Tibial nerve (tissue), 4 donors: ENCODE data around the gene GABBR2. TPM values are rescaled to one million over a fixed set of nuclear protein-coding genes. Genes with fewer than 3 reads are reported as not detected.

Experiments used
- DNase-seq, 2 donors: peaks; one replicate each; pipeline ENCODE4 v3.0.0-alpha.2; 2019; ENCODE audit warnings: low spot score in 2 of 2
- H3K27ac ChIP-seq, 4 donors: fragments of 200-600 bp; sonication (generic) in 3 of 4; one replicate each; pipeline ENCODE4 v1.5.1; 2017 to 2019; ENCODE audit warnings: mild to moderate bottlenecking in 1 of 4
- H3K27me3 ChIP-seq, 2 donors: fragments of 200-600 bp; sonication (generic) in 1 of 2; one replicate each; pipeline versions ENCODE4 v1.5.1 to v1.6.0; 2017 to 2019
- H3K36me3 ChIP-seq, 3 donors: fragments of 200-600 bp; sonication (generic); one replicate each; pipeline ENCODE4 v1.5.1; 2018 to 2019
- H3K4me1 ChIP-seq, 4 donors: fragments of 200-600 bp; sonication (generic) in 3 of 4; one replicate each; pipeline ENCODE4 v1.5.1; 2017 to 2019
- H3K4me3 ChIP-seq, 4 donors: fragments of 200-600 bp; sonication (generic) in 3 of 4; one replicate each; pipeline ENCODE4 v1.5.1; 2017 to 2019; ENCODE audit warnings: mild to moderate bottlenecking in 1 of 4, moderate library complexity in 1 of 4
- H3K9me3 ChIP-seq, 4 donors: fragments of 200-600 bp; sonication (generic) in 3 of 4; one replicate each; pipeline ENCODE4 v1.5.1; 2017 to 2019
- EP300 ChIP-seq, 2 donors: sonication (generic); formaldehyde crosslinking; IDR thresholded peaks; one replicate each; pipeline ENCODE4 v1.6.1; 2017; ENCODE audit warnings: antibody characterized with exemption in 2 of 2, mild to moderate bottlenecking in 1 of 2
- POLR2A ChIP-seq, 2 donors: fragments of 450-650 bp; IDR thresholded peaks; one replicate each; pipeline ENCODE4 v1.6.1; 2017; ENCODE audit warnings: antibody characterized with exemption in 2 of 2, mild to moderate bottlenecking in 2 of 2, moderate library complexity in 2 of 2
- WGBS, 2 donors: methylation state at CpG; one replicate each; pipeline ENCODE4 v1.1.5; 2018; 5-methylcytosine and 5-hydroxymethylcytosine counted together
- total RNA-seq, 4 donors: library from RNA; depleted of rRNA; stranded (reverse); fragments of >200 nt; gene quantifications; one replicate each; pipeline ENCODE4 v1.1.0, GENCODE V29; 2016
- TF ChIP-seq, protein P1 (sequence below), 5 experiments: fragments of 200-600 bp in 3 of 5; fragments of 450-650 bp in 2 of 5; sonication (generic) in 3 of 5; IDR thresholded peaks; one replicate each; pipeline ENCODE4 v1.5.1; 2016 to 2019; ENCODE audit warnings: antibody characterized with exemption in 5 of 5, mild to moderate bottlenecking in 3 of 5, moderate library complexity in 2 of 5

The GABBR2 gene
- total RNA-seq, 4 donors from 2014 or later, result 0.20 to 0.22 TPM; not detected in 2

DNA sequence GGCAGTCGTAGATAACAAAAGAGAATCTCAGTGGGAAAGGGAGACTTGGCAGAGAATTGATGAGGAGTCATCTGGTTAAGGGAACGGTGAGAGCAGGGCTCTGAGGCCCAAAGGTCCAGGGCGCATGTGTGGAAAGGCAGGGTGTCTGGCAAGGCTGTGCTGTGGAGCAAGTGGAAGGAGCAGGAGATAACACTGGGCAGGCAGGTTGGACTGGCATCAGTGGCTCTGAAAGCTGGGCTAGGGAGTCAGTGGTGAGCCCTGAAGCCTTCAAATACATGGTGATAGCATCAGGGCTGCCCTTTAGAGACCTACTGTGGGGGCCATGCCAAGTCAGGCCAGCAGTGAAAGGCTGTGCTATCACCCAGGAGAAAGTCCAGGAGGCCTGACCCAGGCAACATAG, 131.3 kb downstream of the GABBR2 start:
- Histone ChIP-seq H3K27ac (no peak overlapping the region), H3K4me3 (no peak overlapping the region), H3K27me3 (no peaks in the 10 kb centered on the region), H3K4me1 (no peaks in the 10 kb centered on the region), H3K36me3 (no peaks in the 10 kb centered on the region), H3K9me3 (no peaks in the 10 kb centered on the region)
- WGBS, 2 donors, result 70 to 80% methylated on average over 3 of the region's 3 CpGs
- TF ChIP-seq EP300 (IDR thresholded peaks at IDR 0.05), result no peak
- TF ChIP-seq POLR2A (IDR thresholded peaks at IDR 0.05), result no peak
- TF ChIP-seq, protein P1, sequence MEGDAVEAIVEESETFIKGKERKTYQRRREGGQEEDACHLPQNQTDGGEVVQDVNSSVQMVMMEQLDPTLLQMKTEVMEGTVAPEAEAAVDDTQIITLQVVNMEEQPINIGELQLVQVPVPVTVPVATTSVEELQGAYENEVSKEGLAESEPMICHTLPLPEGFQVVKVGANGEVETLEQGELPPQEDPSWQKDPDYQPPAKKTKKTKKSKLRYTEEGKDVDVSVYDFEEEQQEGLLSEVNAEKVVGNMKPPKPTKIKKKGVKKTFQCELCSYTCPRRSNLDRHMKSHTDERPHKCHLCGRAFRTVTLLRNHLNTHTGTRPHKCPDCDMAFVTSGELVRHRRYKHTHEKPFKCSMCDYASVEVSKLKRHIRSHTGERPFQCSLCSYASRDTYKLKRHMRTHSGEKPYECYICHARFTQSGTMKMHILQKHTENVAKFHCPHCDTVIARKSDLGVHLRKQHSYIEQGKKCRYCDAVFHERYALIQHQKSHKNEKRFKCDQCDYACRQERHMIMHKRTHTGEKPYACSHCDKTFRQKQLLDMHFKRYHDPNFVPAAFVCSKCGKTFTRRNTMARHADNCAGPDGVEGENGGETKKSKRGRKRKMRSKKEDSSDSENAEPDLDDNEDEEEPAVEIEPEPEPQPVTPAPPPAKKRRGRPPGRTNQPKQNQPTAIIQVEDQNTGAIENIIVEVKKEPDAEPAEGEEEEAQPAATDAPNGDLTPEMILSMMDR (IDR thresholded peaks at IDR 0.05), result no peak
- no peak for DNase-seq

- no peaks in the 10 kb centered on the region for H3K36me3 ChIP-seq
- H3K9me3 ChIP-seq, result no peaks in the 10 kb centered on the region
- no peak overlapping the region for H3K27ac ChIP-seq
- DNase-seq, result no peak
- H3K27me3 ChIP-seq, result no peaks in the 10 kb centered on the region
- H3K4me1 ChIP-seq, result no peaks in the 10 kb centered on the region
- H3K4me3 ChIP-seq, result no peak overlapping the region
- TF ChIP-seq POLR2A (IDR thresholded peaks at IDR 0.05) (no peak), EP300 (IDR thresholded peaks at IDR 0.05) (no peak)
- TF ChIP-seq, protein P1 (IDR thresholded peaks at IDR 0.05), result no peak
- 74 to 84% methylated on average over 3 of the region's 3 CpGs for WGBS, 2 donors
Observed at GRCh38 chr9:98576859-98577258, 131.9 kb downstream of the GABBR2 start.

- Histone ChIP-seq H3K27ac (no peak overlapping the region), H3K4me3 (no peak overlapping the region), H3K4me1 (no peaks in the 10 kb centered on the region), H3K9me3 (no peaks in the 10 kb centered on the region), H3K36me3 (no peaks in the 10 kb centered on the region), H3K27me3 (no peaks in the 10 kb centered on the region)
- DNase-seq, result no peak
- WGBS, 2 donors, result 88 to 90% methylated on average over 3 of the region's 3 CpGs
- no peak for TF ChIP-seq POLR2A (IDR thresholded peaks at IDR 0.05)
- TF ChIP-seq EP300 (IDR thresholded peaks at IDR 0.05), result no peak
- TF ChIP-seq, protein P1 (IDR thresholded peaks at IDR 0.05), result no peak
Observed at GRCh38 chr9:98576354-98576753, 132.4 kb downstream of the GABBR2 start.

GRCh38 chr9:98575379-98576346, 133.1 kb downstream of the GABBR2 start:
- no peak for DNase-seq
- H3K4me3 ChIP-seq, result no peak overlapping the region
- WGBS, 2 donors, result 61 to 74% methylated on average over 13 of the region's 13 CpGs
- TF ChIP-seq POLR2A (IDR thresholded peaks at IDR 0.05), result no peak
- TF ChIP-seq, protein P1 (IDR thresholded peaks at IDR 0.05), result no peak
- no peak for TF ChIP-seq EP300 (IDR thresholded peaks at IDR 0.05)
- no peaks in the 10 kb centered on the region for H3K4me1 ChIP-seq
- no peaks in the 10 kb centered on the region for H3K36me3 ChIP-seq
- no peak overlapping the region for H3K27ac ChIP-seq
- no peaks in the 10 kb centered on the region for H3K9me3 ChIP-seq
- no peaks in the 10 kb centered on the region for H3K27me3 ChIP-seq

DNA sequence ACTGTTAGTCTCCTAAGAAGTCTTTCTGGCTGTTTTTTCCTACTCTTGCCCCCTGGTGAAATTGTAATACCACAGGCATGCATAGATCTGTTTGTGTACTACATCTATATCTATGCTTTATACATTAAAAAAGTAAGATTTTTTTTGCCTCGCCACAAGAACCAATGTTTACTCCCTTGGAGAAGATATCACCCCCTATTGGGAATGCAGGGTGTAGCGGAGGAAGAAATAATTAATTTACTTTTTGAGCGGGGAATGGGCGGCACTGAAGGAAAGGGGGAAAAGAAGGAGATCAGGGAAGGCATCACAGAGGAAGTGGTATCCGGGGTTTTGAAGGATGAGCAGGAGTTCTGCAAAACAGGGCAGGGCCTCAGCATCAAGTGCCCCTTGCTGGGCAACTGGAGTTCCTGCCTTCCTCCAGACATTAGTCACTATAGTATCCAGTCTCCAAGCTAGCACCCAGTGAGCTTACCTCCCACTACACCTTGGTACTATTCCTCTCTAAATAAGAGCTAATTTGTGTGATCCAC, 134.9 kb downstream of the GABBR2 start:
- H3K27me3 ChIP-seq, result no peaks in the 10 kb centered on the region
- TF ChIP-seq EP300 (IDR thresholded peaks at IDR 0.05), result no peak
- TF ChIP-seq POLR2A (IDR thresholded peaks at IDR 0.05), result no peak
- TF ChIP-seq, protein P1 (IDR thresholded peaks at IDR 0.05), result no peak
- H3K4me3 ChIP-seq, result no peak overlapping the region
- no peak overlapping the region for H3K27ac ChIP-seq
- no peaks in the 10 kb centered on the region for H3K36me3 ChIP-seq
- H3K9me3 ChIP-seq, result no peaks in the 10 kb centered on the region
- no peaks in the 10 kb centered on the region for H3K4me1 ChIP-seq
- 83 to 93% methylated on average over 5 of the region's 5 CpGs for WGBS, 2 donors
- no peak for DNase-seq
